Ascending aorta (tissue), 2 donors: ENCODE measurements around the gene EEF1G. TPM values are rescaled to one million over a fixed set of nuclear protein-coding genes. Genes with fewer than 3 reads are reported as not detected.

Source experiments
- DNase-seq, 2 donors: peaks; one replicate each; pipeline ENCODE4 v3.0.0-alpha.2; 2019; ENCODE audit warnings: low spot score in 2 of 2
- H3K27ac ChIP-seq, 2 donors: fragments of 200-600 bp; sonication (generic); one replicate each; pipeline ENCODE4 v1.5.1; 2016 to 2017; ENCODE audit warnings: mild to moderate bottlenecking in 1 of 2
- H3K27me3 ChIP-seq: fragments of 200-600 bp; sonication (generic); one replicate; pipeline ENCODE4 v1.5.1; 2017
- H3K36me3 ChIP-seq, 2 donors: fragments of 200-600 bp; sonication (generic); one replicate each; pipeline ENCODE4 v1.5.1; 2016
- H3K4me1 ChIP-seq, 2 donors: fragments of 200-600 bp; sonication (generic); one replicate each; pipeline ENCODE4 v1.5.1; 2016 to 2017; ENCODE audit warnings: mild to moderate bottlenecking in 1 of 2
- H3K4me3 ChIP-seq, 2 donors: fragments of 200-600 bp; sonication (generic); one replicate each; pipeline ENCODE4 v1.5.1; 2016 to 2017; ENCODE audit warnings: mild to moderate bottlenecking in 1 of 2
- H3K9me3 ChIP-seq, 2 donors: fragments of 200-600 bp; sonication (generic); one replicate each; pipeline ENCODE4 v1.5.1; 2016
- intact Hi-C: fragments of 100-400 bp; cut with DNase I; formaldehyde crosslinking; loops from one replicate; pipeline ENCODE4 v1.15.1; 2023
- total RNA-seq: library from RNA; depleted of rRNA; stranded (reverse); fragments of >200 nt; gene quantifications from one replicate; pipeline ENCODE4 v1.1.0, GENCODE V29; 2016
- TF ChIP-seq, protein P1 (sequence below), 3 experiments: fragments of 200-600 bp in 2 of 3; fragments of 450-650 bp in 1 of 3; sonication (generic) in 2 of 3; IDR thresholded peaks; one replicate each; pipeline ENCODE4 v1.5.1; 2016 to 2019; ENCODE audit warnings: antibody characterized with exemption in 3 of 3, mild to moderate bottlenecking in 1 of 3, moderate library complexity in 1 of 3

EEF1G gene
- total RNA-seq, 1 donor from 2014 or later, result 1,083 TPM

GRCh38 chr11:62577046-62577714, 3.5 kb upstream of the EEF1G start:
- Histone ChIP-seq H3K27ac (peak overlapping the region; percentile 89), H3K4me3 (no peak overlapping the region), H3K36me3 (peaks cover 23 to 49% of the 10 kb centered on the region in 2 donors), H3K9me3 (no peaks in the 10 kb centered on the region), H3K27me3 (no peaks in the 10 kb centered on the region), H3K4me1 (peaks cover 10 to 15% of the 10 kb centered on the region in 2 donors)
- no peak for DNase-seq
- TF ChIP-seq, protein P1, sequence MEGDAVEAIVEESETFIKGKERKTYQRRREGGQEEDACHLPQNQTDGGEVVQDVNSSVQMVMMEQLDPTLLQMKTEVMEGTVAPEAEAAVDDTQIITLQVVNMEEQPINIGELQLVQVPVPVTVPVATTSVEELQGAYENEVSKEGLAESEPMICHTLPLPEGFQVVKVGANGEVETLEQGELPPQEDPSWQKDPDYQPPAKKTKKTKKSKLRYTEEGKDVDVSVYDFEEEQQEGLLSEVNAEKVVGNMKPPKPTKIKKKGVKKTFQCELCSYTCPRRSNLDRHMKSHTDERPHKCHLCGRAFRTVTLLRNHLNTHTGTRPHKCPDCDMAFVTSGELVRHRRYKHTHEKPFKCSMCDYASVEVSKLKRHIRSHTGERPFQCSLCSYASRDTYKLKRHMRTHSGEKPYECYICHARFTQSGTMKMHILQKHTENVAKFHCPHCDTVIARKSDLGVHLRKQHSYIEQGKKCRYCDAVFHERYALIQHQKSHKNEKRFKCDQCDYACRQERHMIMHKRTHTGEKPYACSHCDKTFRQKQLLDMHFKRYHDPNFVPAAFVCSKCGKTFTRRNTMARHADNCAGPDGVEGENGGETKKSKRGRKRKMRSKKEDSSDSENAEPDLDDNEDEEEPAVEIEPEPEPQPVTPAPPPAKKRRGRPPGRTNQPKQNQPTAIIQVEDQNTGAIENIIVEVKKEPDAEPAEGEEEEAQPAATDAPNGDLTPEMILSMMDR (IDR thresholded peaks at IDR 0.05), result no peak
- intact Hi-C loops, result no loop called here

DNA sequence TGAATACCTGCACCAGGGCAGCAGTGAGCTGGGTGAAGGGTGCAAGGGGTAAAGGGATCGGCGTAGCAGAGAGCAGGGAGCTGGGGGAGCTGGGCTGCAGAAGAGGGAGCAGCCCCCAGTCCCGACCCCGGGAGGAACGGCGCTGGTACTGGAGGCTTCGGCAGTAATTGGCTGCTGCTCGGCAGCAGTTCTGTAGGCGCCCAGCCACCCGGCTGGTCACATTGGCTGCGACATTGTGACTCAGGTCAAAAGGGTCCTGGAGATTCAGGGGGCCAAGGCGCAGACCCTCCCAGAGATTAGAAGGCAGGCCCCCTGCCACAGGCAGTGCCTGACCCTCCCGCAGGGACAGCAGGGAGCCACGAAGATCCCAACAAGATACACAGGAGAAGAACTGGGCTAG, 2.1 kb upstream of the EEF1G start:
- DNase-seq, result no peak
- peaks cover 10 to 15% of the 10 kb centered on the region in 2 donors for H3K4me1 ChIP-seq
- no peaks in the 10 kb centered on the region for H3K27me3 ChIP-seq
- TF ChIP-seq, protein P1 (IDR thresholded peaks at IDR 0.05), result no peak
- peak overlapping the region; percentile 89 for H3K27ac ChIP-seq
- intact Hi-C loops, result no loop called here
- H3K4me3 ChIP-seq, result peak overlapping the region in 1 of 2 donors; percentile 78
- H3K36me3 ChIP-seq, result peaks cover 23 to 52% of the 10 kb centered on the region in 2 donors
- no peaks in the 10 kb centered on the region for H3K9me3 ChIP-seq

- H3K36me3 ChIP-seq, result peaks cover 28 to 56% of the 10 kb centered on the region in 2 donors
- no peak for DNase-seq
- intact Hi-C loops, result no loop called here
These were observed 1.5 kb upstream of the EEF1G start for GRCh38 chr11:62575156-62575555.

GRCh38 chr11:62574363-62575071, 826 bp upstream of the EEF1G start:
- DNase-seq, result no peak
- TF ChIP-seq, protein P1 (IDR thresholded peaks at IDR 0.05), result no peak
- intact Hi-C loops, result loop anchor here (1.0 kb wide), 1 partner anchor 17 kb away; the partner anchor contains the start of gene TUT1
- Histone ChIP-seq H3K9me3 (no peaks in the 10 kb centered on the region), H3K4me1 (peaks cover 10 to 15% of the 10 kb centered on the region in 2 donors), H3K4me3 (peak overlapping the region; percentile 66 to 78), H3K27ac (peak overlapping the region; percentile 89), H3K27me3 (no peaks in the 10 kb centered on the region), H3K36me3 (peaks cover 29 to 56% of the 10 kb centered on the region in 2 donors)

More at GRCh38 chr11:62575156-62575555, 1.5 kb upstream of the EEF1G start:
- TF ChIP-seq, protein P1 (IDR thresholded peaks at IDR 0.05), result no peak
- Histone ChIP-seq H3K4me3 (peak overlapping the region; percentile 66 to 78), H3K27ac (peak overlapping the region; percentile 89), H3K4me1 (peaks cover 10 to 15% of the 10 kb centered on the region in 2 donors), H3K9me3 (no peaks in the 10 kb centered on the region), H3K27me3 (no peaks in the 10 kb centered on the region)

DNA sequence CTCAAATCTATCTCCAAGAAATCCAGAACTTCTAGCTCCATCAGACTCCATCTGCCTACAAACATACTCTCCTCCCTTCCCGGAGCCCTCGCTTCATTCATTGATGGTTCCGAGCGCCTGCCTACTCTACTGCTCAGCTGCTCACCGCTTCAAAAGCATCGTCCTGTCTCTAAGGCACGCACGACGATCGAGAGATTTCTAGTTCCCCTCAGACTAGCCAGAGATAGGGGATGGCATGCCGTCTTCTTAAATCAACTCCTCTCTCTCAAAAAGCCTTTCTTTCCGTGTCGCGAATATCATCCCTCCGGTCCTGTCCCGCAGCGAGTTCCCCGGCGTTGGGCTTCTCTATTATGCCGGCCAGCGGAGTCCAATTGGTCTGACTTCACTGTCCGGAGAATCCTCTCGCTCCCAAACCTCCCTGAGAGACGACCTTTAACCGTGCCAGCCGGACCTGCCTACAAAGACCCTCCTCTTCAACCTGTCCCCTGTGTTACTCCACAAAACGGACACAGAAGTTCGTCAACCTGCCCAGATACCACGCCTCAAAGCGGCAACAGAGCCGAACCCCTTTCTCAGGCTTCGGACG, 592 bp downstream of the EEF1G start:
- TF ChIP-seq, protein P1 (IDR thresholded peaks at IDR 0.05), result no peak
- Histone ChIP-seq H3K27me3 (no peaks in the 10 kb centered on the region), H3K36me3 (peaks cover 42 to 59% of the 10 kb centered on the region in 2 donors), H3K27ac (peak overlapping the region; percentile 58 to 79), H3K4me3 (peak overlapping the region; percentile 75 to 89), H3K9me3 (no peaks in the 10 kb centered on the region), H3K4me1 (peaks cover 10 to 15% of the 10 kb centered on the region in 2 donors)
- DNase-seq, result no peak
- intact Hi-C loops, result no loop called here
